ENCODE measurements around the gene GABRB3.

GRCh38 chr15:26561130-26561529 lies 211.7 kb downstream of the GABRB3 start:
- no peak for TF ChIP-seq CTCF (IDR thresholded peaks at IDR 0.05)
- TF ChIP-seq POLR2A (IDR thresholded peaks at IDR 0.05) = no peak

Measured in thyroid gland (tissue), 4 donors.